HEK293 (cell line): ENCODE results near the gene DIP2A.

Source experiments
- CTCF ChIA-PET: fragments of 350-600 bp; formaldehyde crosslinking; extraction: SDS; loops from one replicate; lab custom pipeline; 2021; ENCODE audit warnings: antibody characterized with exemption; lab: Yijun Ruan, JAX
- POLR2A ChIA-PET: fragments of 300-600 bp; formaldehyde crosslinking; extraction: SDS; loops from one replicate; lab custom pipeline; 2020; ENCODE audit warnings: antibody characterized with exemption, inconsistent platforms; lab: Yijun Ruan, JAX
- H3K27ac ChIP-seq: fragments of 200-500 bp; sonication (Bioruptor generic); 2 replicates; pipeline ENCODE4 v1.5.1; 2014; ENCODE audit warnings: low read depth, low read length, control low read depth, inconsistent platforms; ENCODE audit errors: extremely low read depth
- H3K36me3 ChIP-seq, 2 experiments: fragments of 200-500 bp in 1 of 2; sonication (Bioruptor generic) in 1 of 2; 1 replicate in 1 of 2; 2 replicates in 1 of 2; pipeline ENCODE4 v1.5.1; 2014 to 2017; ENCODE audit warnings: inconsistent platforms in 2 of 2, low read length in 2 of 2; ENCODE audit not compliant: control insufficient read depth in 2 of 2, insufficient read depth in 1 of 2
- H3K4me1 ChIP-seq: fragments of 200-500 bp; sonication (Bioruptor generic); 2 replicates; pipeline ENCODE4 v1.5.1; 2014; ENCODE audit warnings: mild to moderate bottlenecking, low read length, inconsistent platforms; ENCODE audit not compliant: control insufficient read depth, insufficient read depth
- H3K4me3 ChIP-seq: 2 replicates; pipeline ENCODE4 v1.5.1; 2011; ENCODE audit warnings: low read depth, mild to moderate bottlenecking, control low read depth, low read length, moderate library complexity
- H3K9me3 ChIP-seq: fragments of 200-500 bp; sonication (Bioruptor generic); 2 replicates; pipeline ENCODE4 v1.5.1; 2014; ENCODE audit warnings: low read depth, low read length, inconsistent platforms; ENCODE audit not compliant: control insufficient read depth, insufficient read depth
- ELK4 ChIP-seq: IDR thresholded peaks from 2 replicates; pipeline ENCODE4 v1.6.1; 2011; ENCODE audit warnings: mild to moderate bottlenecking, low read depth, low read length, borderline replicate concordance
- HIC1 ChIP-seq: fragments of 450-650 bp; formaldehyde crosslinking; IDR thresholded peaks from 2 replicates; pipeline ENCODE4 v1.5.1; 2016; ENCODE audit warnings: missing biosample characterization, missing genetic modification characterization
- INSM2 ChIP-seq: fragments of 450-650 bp; formaldehyde crosslinking; IDR thresholded peaks from 2 replicates; pipeline ENCODE4 v1.5.1; 2016; ENCODE audit warnings: missing biosample characterization, missing genetic modification characterization
- MYNN ChIP-seq: fragments of 450-650 bp; formaldehyde crosslinking; IDR thresholded peaks from 2 replicates; pipeline ENCODE4 v1.5.1; 2016; ENCODE audit warnings: missing biosample characterization, missing genetic modification characterization, borderline replicate concordance
- MZF1 ChIP-seq: fragments of 450-650 bp; formaldehyde crosslinking; IDR thresholded peaks from 2 replicates; pipeline ENCODE4 v1.5.1; 2017; ENCODE audit warnings: missing biosample characterization, missing genetic modification characterization, borderline replicate concordance
- OSR2 ChIP-seq: fragments of 450-650 bp; formaldehyde crosslinking; IDR thresholded peaks from 2 replicates; pipeline ENCODE4 v1.5.1; 2016; ENCODE audit warnings: missing biosample characterization, missing genetic modification characterization
- PRDM1 ChIP-seq: fragments of 450-650 bp; formaldehyde crosslinking; IDR thresholded peaks from 2 replicates; pipeline ENCODE4; 2016; ENCODE audit warnings: missing biosample characterization, missing genetic modification characterization
- REPIN1 ChIP-seq: fragments of 450-650 bp; formaldehyde crosslinking; IDR thresholded peaks from 2 replicates; pipeline ENCODE4 v1.5.1; 2017; ENCODE audit warnings: missing biosample characterization, missing genetic modification characterization, low read depth
- SP3 ChIP-seq: fragments of 450-650 bp; formaldehyde crosslinking; IDR thresholded peaks from 2 replicates; pipeline ENCODE4 v1.5.1; 2016; ENCODE audit warnings: missing biosample characterization, missing genetic modification characterization
- TSHZ1 ChIP-seq: fragments of 450-650 bp; formaldehyde crosslinking; IDR thresholded peaks from 2 replicates; pipeline ENCODE4 v1.5.1; 2016; ENCODE audit warnings: missing biosample characterization, missing genetic modification characterization, borderline replicate concordance
- YY2 ChIP-seq: fragments of 450-650 bp; formaldehyde crosslinking; IDR thresholded peaks from 2 replicates; pipeline ENCODE4 v1.5.1; 2016; ENCODE audit warnings: missing biosample characterization, missing genetic modification characterization
- ZBTB48 ChIP-seq: fragments of 450-650 bp; formaldehyde crosslinking; IDR thresholded peaks from 2 replicates; pipeline ENCODE4 v1.5.1; 2016; ENCODE audit warnings: missing biosample characterization, missing genetic modification characterization
- ZBTB8A ChIP-seq: fragments of 450-650 bp; formaldehyde crosslinking; IDR thresholded peaks from 2 replicates; pipeline ENCODE4 v1.5.1; 2016; ENCODE audit warnings: missing biosample characterization, missing genetic modification characterization
- ZEB2 ChIP-seq: fragments of 450-650 bp; formaldehyde crosslinking; IDR thresholded peaks from 2 replicates; pipeline ENCODE4 v1.5.1; 2016; ENCODE audit warnings: missing biosample characterization, missing genetic modification characterization
- ZFHX2 ChIP-seq: fragments of 450-650 bp; formaldehyde crosslinking; conservative IDR thresholded peaks from 2 replicates; pipeline ENCODE4 v1.5.1; 2016; ENCODE audit warnings: missing biosample characterization, missing genetic modification characterization
- ZFP37 ChIP-seq: fragments of 450-650 bp; formaldehyde crosslinking; IDR thresholded peaks from 2 replicates; pipeline ENCODE4 v1.5.1; 2016; ENCODE audit warnings: missing biosample characterization, missing genetic modification characterization
- ZFP69B ChIP-seq: fragments of 450-650 bp; formaldehyde crosslinking; IDR thresholded peaks from 2 replicates; pipeline ENCODE4 v1.5.1; 2016; ENCODE audit warnings: missing biosample characterization, missing genetic modification characterization
- ZNF132 ChIP-seq: fragments of 450-650 bp; formaldehyde crosslinking; IDR thresholded peaks from 2 replicates; pipeline ENCODE4 v1.5.1; 2017; ENCODE audit warnings: missing biosample characterization, missing genetic modification characterization, borderline replicate concordance
- ZNF140 ChIP-seq: fragments of 450-650 bp; formaldehyde crosslinking; IDR thresholded peaks from 2 replicates; pipeline ENCODE4 v1.5.1; 2016; ENCODE audit warnings: missing biosample characterization, missing genetic modification characterization
- ZNF146 ChIP-seq: fragments of 450-650 bp; formaldehyde crosslinking; IDR thresholded peaks from 2 replicates; pipeline ENCODE4 v1.5.1; 2016; ENCODE audit warnings: missing biosample characterization, missing genetic modification characterization
- ZNF175 ChIP-seq: fragments of 450-650 bp; formaldehyde crosslinking; IDR thresholded peaks from 2 replicates; pipeline ENCODE4 v1.5.1; 2016; ENCODE audit warnings: missing biosample characterization, missing genetic modification characterization
- ZNF248 ChIP-seq: fragments of 450-650 bp; formaldehyde crosslinking; IDR thresholded peaks from 2 replicates; pipeline ENCODE4 v1.5.1; 2017; ENCODE audit warnings: missing biosample characterization, missing genetic modification characterization
- ZNF302 ChIP-seq: fragments of 450-650 bp; formaldehyde crosslinking; IDR thresholded peaks from 2 replicates; pipeline ENCODE4 v1.5.1; 2016; ENCODE audit warnings: missing biosample characterization, missing genetic modification characterization, low read depth
- ZNF350 ChIP-seq: fragments of 450-650 bp; formaldehyde crosslinking; IDR thresholded peaks from 2 replicates; pipeline ENCODE4 v1.5.0; 2017; ENCODE audit warnings: missing biosample characterization, mild to moderate bottlenecking, missing genetic modification characterization
- ZNF423 ChIP-seq: fragments of 450-650 bp; formaldehyde crosslinking; IDR thresholded peaks from 2 replicates; pipeline ENCODE4 v1.5.1; 2016; ENCODE audit warnings: missing biosample characterization, missing genetic modification characterization
- ZNF521 ChIP-seq: fragments of 450-650 bp; formaldehyde crosslinking; IDR thresholded peaks from 2 replicates; pipeline ENCODE4 v1.5.1; 2017; ENCODE audit warnings: missing biosample characterization, mild to moderate bottlenecking, missing genetic modification characterization
- ZNF548 ChIP-seq: fragments of 450-650 bp; formaldehyde crosslinking; IDR thresholded peaks from 2 replicates; pipeline ENCODE4 v1.5.1; 2016; ENCODE audit warnings: missing biosample characterization, missing genetic modification characterization
- ZNF555 ChIP-seq: fragments of 450-650 bp; formaldehyde crosslinking; conservative IDR thresholded peaks from 2 replicates; pipeline ENCODE4 v1.5.1; 2017; ENCODE audit warnings: missing biosample characterization, mild to moderate bottlenecking, missing genetic modification characterization, inconsistent platforms
- ZNF701 ChIP-seq: fragments of 450-650 bp; formaldehyde crosslinking; IDR thresholded peaks from 2 replicates; pipeline ENCODE4 v1.5.1; 2016; ENCODE audit warnings: missing biosample characterization, missing genetic modification characterization

DIP2A gene

GRCh38 chr21:46434322-46434958, 24.3 kb upstream of the DIP2A start:
- H3K4me3 ChIP-seq: no peak overlapping the region
- H3K9me3 ChIP-seq: no peaks in the 10 kb centered on the region
- ChIA-PET CTCF (no interaction called here), POLR2A (no interaction called here)
- H3K27ac ChIP-seq: no peak overlapping the region
- no peaks in the 10 kb centered on the region for H3K4me1 ChIP-seq
- no peak for TF ChIP-seq SP3 (tag by site-specific recombination)
- no peak for TF ChIP-seq ZFP37 (tag by site-specific recombination)
- TF ChIP-seq ZNF132 (tag by site-specific recombination): no peak
- TF ChIP-seq ZNF175 (tag by site-specific recombination): no peak
- TF ChIP-seq PRDM1 (tag by site-specific recombination): no peak
- TF ChIP-seq ZNF146: no peak
- TF ChIP-seq ZNF350 (tag by site-specific recombination): no peak
- TF ChIP-seq ZNF555 (tag by site-specific recombination): no peak
- TF ChIP-seq ZNF140 (tag by site-specific recombination): no peak
- TF ChIP-seq REPIN1 (tag by site-specific recombination): no peak
- TF ChIP-seq ZNF302: no peak
- TF ChIP-seq ZBTB48 (tag by site-specific recombination): no peak
- no peak for TF ChIP-seq ELK4
- no peak for TF ChIP-seq OSR2 (tag by site-specific recombination)
- TF ChIP-seq ZBTB8A (tag by site-specific recombination): no peak
- no peak for TF ChIP-seq YY2 (tag by site-specific recombination)
- no peak for TF ChIP-seq ZNF521 (tag by site-specific recombination)
- no peak for TF ChIP-seq ZNF248 (tag by site-specific recombination)
- TF ChIP-seq INSM2 (tag by site-specific recombination): no peak
- no peak for TF ChIP-seq ZNF423 (tag by site-specific recombination)
- peaks cover 41 to 86% of the 10 kb centered on the region in 2 experiments for H3K36me3 ChIP-seq

GRCh38 chr21:46435786-46436227, 22.9 kb upstream of the DIP2A start:
- POLR2A ChIA-PET: no interaction called here
- H3K36me3 ChIP-seq: peaks cover 41 to 86% of the 10 kb centered on the region in 2 experiments
- H3K4me1 ChIP-seq: no peaks in the 10 kb centered on the region
- no peak overlapping the region for H3K4me3 ChIP-seq
- CTCF ChIA-PET: interaction anchor here (0.6 kb wide), 1 partner anchor 687 kb away, joined by 4 read pairs; no protein-coding TSS in a partner anchor
- H3K9me3 ChIP-seq: no peaks in the 10 kb centered on the region
- no peak overlapping the region for H3K27ac ChIP-seq
- no peak for TF ChIP-seq ZNF701 (tag by site-specific recombination)
- no peak for TF ChIP-seq ZNF555 (tag by site-specific recombination)
- no peak for TF ChIP-seq HIC1
- no peak for TF ChIP-seq ZFHX2 (tag by site-specific recombination)
- TF ChIP-seq ZFP37 (tag by site-specific recombination): no peak
- no peak for TF ChIP-seq ZNF548 (tag by site-specific recombination)
- no peak for TF ChIP-seq MYNN (tag by site-specific recombination)
- TF ChIP-seq ZEB2 (tag by site-specific recombination): no peak
- TF ChIP-seq ZFP69B (tag by site-specific recombination): no peak
- TF ChIP-seq TSHZ1: no peak
- no peak for TF ChIP-seq MZF1 (tag by site-specific recombination)
